ENCODE data around the gene DIAPH3.
A peak's percentile ranks its signal among the peaks of the same experiment; 100 is the strongest.
"Not testable (repeated sequence)": the region's sequence is repeated elsewhere in the genome, so short reads cannot be mapped to it uniquely, and the experiment has no call there.

DIAPH3 gene

DNA sequence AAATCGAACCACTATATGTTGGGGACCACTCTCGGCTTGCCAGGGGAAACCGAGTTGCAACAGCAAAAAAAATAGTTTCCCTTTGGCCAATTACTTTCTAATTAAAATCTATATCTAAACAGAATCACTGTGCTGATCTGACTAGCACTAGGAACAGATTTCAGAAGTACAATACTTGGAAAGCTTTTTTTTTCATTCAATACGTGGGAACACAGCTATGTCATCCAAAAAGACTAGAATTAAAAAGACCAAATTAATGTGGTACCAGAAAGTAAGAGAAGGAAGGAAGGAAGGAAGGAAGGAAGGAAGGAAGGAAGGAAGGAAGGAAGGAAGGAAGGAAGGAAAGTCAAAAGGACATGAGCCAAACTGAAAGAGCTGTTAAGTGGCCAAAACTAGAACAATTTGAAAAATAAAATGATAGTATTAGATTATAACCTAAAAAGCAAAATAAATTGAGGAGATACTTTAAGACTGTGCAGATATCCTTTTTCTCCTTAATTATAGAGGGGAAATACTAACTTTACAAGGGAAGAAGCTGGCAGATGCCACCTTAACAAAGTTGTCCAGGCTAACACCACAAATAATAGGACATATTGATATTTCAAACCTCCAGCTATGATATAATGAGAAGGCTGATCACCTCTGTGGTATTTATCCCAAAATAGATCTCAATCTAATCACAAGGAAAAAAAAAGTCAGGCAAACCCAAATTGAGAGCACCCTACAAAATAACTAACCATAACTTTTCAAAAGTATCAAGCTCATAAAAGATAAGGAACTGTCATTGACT lies 63.9 kb downstream of the DIAPH3 start:
- no peak for DNase-seq (ENCODE audit: low spot score)

DNA sequence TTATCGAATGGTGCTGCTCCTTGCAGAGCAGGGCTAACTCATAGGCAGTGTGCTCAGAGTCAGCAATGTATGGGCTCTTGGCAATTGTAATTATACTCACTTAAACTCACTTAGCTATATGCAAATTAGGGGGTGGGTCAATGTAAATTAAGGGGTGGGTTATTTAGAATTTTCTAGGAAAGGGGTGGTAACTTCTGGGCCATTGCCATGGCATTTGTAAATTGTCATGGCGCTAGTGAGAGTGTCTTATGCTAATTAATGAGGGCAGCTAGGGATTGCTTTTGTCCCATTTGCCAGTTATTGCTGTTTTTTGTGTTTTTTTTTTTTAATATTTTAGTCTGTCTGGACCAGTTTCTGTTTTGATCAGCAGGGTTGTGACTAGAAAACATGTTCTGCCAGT lies 68.4 kb downstream of the DIAPH3 start:
- no peak for DNase-seq (ENCODE audit: low spot score)

DNA sequence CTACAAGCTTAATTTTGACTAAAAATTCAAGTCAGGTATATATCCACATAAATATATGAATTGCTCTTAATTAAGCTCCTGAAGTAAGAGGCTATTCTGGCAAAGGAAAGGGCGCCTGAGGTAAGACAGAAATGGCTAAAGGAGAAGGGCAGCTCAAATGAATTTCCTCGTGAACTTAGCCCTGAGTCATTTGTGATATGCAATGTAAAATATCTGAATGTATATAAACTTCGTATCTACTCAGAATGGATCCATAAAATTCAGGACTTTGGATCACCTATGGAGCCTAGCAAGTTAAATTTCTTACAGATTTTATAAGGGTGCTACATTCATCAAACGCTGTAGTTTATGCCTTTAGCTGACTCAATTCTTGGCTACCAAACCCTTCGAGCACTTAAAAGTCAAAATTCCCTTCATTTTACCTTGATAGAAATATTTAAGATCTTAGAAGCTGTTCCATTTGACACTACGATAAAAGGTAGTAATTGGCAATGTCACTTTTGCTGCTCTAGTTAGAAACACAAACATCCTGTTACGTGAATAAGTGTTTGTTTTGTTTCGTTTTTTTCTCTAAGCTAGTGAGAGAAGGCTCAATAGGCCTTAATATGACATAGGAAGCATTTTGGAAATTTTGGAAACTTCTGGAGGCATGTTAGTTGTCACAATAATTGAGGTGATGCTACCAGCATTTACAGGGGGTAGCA lies 69.2 kb downstream of the DIAPH3 start:
- no peak for DNase-seq (ENCODE audit: low spot score)

- DNase-seq (ENCODE audit: low spot score): no peak
Observed at GRCh38 chr13:60093425-60094019, 70.2 kb downstream of the DIAPH3 start.

- no peak for DNase-seq (ENCODE audit: low spot score)
Observed at GRCh38 chr13:60091573-60091972, 72.2 kb downstream of the DIAPH3 start.

DNA sequence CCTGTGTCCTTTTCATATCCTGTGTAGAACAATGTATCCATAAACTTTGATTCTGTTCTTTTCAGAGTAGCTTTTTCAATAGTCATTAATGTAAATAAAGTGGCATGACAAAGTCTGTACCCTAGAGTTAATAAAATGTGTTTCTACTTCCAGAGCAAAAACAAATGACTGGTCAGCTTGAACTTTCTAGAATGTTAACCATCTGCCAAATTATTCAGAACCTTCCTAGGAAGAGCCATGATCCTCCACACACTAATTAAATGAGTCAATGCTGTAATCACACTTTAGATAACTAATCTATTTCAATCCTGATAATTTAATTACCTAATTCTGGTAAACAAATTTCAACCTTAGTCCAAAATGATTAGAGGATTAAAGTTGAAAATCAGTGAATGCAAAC lies 73.2 kb downstream of the DIAPH3 start:
- peak; percentile 3 for DNase-seq (ENCODE audit: low spot score)

DNA sequence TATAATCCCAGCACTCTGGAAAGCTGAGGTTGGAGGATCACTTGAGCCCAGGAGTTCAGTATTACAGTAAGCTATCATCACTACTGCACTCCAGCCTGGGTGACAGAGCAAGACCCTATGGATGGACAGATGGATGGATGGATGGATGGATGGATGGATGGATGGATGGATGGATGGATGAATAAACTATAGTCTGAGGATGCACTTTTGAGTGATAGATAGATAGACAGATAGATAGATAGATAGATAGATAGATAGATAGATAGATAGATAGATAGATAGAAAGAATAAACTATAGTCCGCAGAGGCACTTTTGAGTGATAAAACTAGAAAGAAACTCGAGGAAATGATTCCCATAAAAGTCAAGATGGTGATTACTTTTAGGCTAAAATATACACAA lies 79.9 kb downstream of the DIAPH3 start:
- DNase-seq (ENCODE audit: low spot score): not testable (repeated sequence)

- no peak for DNase-seq (ENCODE audit: low spot score)
Observed at GRCh38 chr13:60080850-60081249, 82.9 kb downstream of the DIAPH3 start.

DNA sequence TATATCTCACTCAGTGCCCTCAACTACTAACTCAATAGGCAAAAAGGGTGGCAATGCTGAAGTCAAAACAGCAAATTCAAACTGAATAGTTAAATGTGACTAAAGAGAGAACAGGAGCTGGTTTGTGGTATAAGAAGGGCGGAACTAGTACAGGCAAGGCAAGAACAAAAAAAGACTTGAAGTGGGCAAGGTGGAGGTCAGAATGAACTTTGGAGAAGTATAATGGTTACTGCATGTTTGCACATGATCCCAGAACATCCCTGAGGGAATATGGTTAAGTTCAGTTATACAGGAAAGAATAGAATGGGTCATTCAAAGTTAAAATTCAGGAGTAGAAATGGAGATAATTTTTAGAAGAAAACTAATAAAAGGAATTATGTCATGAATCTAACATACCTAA lies 85.5 kb downstream of the DIAPH3 start:
- no peak for DNase-seq (ENCODE audit: low spot score)

- no peak for DNase-seq (ENCODE audit: low spot score)
Observed at GRCh38 chr13:60075850-60076249, 87.9 kb downstream of the DIAPH3 start.

- DNase-seq (ENCODE audit: low spot score): no peak
Observed at GRCh38 chr13:60074397-60074796, 89.3 kb downstream of the DIAPH3 start.

DNA sequence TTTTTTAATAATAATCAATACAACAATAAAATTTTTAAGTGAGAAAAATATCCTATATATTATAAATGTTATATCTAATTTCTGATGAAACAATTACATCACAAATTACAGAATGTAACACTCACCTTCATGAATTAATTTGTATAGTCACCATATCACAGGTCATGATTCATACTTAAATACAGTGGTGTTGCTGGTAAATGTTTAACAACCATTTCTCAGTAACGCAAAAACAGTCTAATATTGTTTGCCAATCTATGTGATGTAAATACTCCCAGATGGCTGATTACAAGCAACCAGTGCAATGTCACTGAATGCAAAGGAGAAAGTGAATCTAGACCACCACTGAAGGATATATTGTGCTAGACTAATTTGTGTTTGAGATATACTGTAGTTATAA lies 97.5 kb downstream of the DIAPH3 start:
- DNase-seq (ENCODE audit: low spot score): no peak

DNA sequence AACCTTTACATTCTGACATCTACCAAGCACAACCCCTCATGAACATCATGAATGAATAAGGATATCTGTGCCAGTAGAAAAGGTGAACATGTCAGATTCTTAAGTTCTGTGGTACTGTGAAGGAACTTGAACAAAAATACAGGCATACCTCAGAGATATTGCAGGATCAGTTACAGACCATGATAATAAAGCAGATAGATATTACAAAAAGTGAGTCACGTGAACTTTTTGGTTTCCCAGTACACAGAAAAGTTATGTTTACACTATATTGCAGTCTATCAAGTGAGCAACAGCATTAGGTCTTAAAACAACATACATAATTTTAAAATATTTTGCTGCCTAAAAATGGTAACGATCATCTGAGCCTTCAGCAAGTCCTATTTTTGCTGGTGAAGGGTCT lies 101.2 kb downstream of the DIAPH3 start:
- DNase-seq (ENCODE audit: low spot score): no peak

GRCh38 chr13:60061737-60062136 lies 102.0 kb downstream of the DIAPH3 start:
- DNase-seq (ENCODE audit: low spot score): no peak

DNA sequence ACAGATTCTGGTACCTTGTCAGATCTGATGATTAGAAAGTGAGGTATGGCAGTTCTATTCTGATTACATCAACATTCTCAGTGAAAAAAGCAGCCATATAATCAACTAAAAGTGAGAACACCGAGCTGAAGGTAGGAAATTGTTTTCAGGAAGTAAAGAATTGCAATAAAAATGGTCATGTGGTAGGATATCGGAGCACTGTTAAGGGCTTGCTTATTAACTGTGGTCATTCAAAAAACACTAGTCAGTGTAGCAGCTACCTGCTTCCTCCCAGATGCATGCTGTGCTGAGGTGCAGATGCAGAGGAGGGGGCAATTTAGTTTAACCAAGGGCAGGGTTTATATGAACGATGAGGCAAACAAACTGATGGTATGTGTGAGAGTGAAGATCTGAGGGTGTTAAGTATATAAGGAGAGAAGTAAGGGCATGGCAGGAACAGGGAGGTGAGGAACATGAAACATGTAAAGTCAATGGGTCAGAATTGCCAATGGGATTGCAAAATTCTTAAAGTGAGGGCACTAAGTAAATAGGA lies 111.9 kb downstream of the DIAPH3 start:
- DNase-seq (ENCODE audit: low spot score): no peak

DNA sequence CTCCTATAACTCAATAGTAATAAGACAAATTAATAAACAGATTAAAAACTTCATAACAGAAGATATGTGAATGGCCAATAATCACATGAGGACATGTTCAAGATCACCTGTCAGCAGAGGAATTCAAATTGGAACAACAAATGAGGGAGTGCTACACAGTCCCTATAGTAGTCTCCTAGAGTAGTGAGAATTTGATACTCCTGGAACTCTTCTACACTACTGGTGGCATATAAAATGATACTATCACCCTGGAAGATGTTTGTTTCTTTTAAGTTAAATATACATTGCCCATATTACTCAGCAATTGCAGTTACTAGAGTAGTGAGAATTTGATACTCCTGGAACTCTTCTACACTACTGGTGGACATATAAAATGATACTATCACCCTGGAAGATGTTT lies 115.4 kb downstream of the DIAPH3 start:
- DNase-seq (ENCODE audit: low spot score): not testable (repeated sequence)

GRCh38 chr13:60047918-60048317 lies 115.8 kb downstream of the DIAPH3 start:
- no peak for DNase-seq (ENCODE audit: low spot score)

GRCh38 chr13:60044321-60044720 lies 119.4 kb downstream of the DIAPH3 start:
- no peak for DNase-seq (ENCODE audit: low spot score)

DNA sequence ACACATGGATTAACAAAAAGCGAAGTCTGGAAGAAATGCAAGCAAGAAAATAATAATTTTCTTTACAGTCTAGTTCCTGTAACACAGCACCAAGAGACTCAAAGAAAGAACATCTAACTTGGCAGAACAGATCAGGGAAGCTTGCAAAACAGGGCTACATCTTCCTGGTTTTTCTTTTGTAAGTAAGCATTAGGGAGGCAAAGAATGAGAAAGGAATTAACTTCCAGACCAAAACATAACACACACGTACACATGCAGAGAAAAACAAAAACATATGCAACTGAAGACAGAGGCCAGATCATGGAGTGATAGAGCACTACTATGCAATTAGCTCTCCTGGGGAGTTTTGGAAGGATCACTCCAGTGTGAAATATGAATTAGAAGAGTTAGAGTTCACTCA lies 120.5 kb downstream of the DIAPH3 start:
- DNase-seq (ENCODE audit: low spot score): no peak

DNA sequence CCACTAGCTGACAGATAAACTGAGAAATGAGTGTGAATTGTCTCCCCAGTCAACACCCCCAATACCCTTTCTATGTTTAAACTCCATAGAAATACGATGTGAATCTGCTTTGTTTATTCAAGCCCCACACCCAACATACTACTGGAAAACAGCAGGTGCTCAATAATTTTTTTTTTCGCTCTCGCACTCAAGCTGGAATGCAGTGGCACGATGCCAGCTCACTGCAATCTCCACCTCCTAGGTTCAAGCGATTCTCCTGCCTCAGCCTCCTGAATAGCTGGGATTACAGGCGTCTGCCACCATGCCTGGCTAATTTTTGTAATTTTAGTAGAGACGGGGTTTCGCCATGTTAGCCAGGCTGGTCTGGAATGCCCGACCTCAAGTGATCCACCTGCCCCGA lies 123.1 kb downstream of the DIAPH3 start:
- DNase-seq (ENCODE audit: low spot score): not testable (repeated sequence)

- DNase-seq (ENCODE audit: low spot score): no peak
Observed at GRCh38 chr13:60035874-60036273, 127.9 kb downstream of the DIAPH3 start.

DNA sequence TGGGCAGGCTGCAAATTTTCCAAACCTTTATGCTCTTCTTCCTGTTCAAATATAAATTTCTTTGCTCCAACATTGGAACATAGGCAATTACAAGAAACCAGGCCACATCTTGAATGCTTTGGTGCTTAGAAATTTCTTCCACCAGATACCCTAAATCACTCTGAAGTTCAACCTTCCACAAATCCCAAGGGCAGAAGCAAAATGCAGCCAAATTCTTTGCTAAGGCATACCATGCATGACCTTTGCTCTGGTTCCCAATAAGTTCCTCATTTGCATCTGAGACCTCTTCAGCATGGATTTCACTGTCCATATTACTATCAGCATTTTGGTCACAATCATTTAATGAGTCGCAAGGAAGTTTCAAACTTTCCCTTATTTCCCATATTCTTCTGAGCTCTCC lies 130.9 kb downstream of the DIAPH3 start:
- no peak for DNase-seq (ENCODE audit: low spot score)

GRCh38 chr13:60028021-60028420 lies 135.7 kb downstream of the DIAPH3 start:
- DNase-seq (ENCODE audit: low spot score): no peak
